ENCODE measurements around the gene CYP3A7. TPM values are rescaled to one million over a fixed set of nuclear protein-coding genes. Genes with fewer than 3 reads are reported as not detected.
A peak's percentile ranks its signal among the peaks of the same experiment; 100 is the strongest.
"Not testable (repeated sequence)": the region's sequence is repeated elsewhere in the genome, so short reads cannot be mapped to it uniquely, and the experiment has no call there.

The CYP3A7 gene
- total RNA-seq, 1 donor from 2014 or later, result 1.2 TPM

GRCh38 chr7:99742737-99743394 is 7.9 kb upstream of the CYP3A7 start:
- no peak for DNase-seq (ENCODE audit: low spot score)

- no peak for DNase-seq (ENCODE audit: low spot score)
Observed at GRCh38 chr7:99741441-99741795, 6.4 kb upstream of the CYP3A7 start.

GRCh38 chr7:99740573-99741440 is 5.8 kb upstream of the CYP3A7 start:
- peak; percentile 47 for DNase-seq (ENCODE audit: low spot score)

- DNase-seq (ENCODE audit: low spot score), result no peak
Observed at GRCh38 chr7:99739699-99740572, 4.9 kb upstream of the CYP3A7 start.

GRCh38 chr7:99737726-99738125 is 2.7 kb upstream of the CYP3A7 start:
- peak; percentile 62 for DNase-seq (ENCODE audit: low spot score)

GRCh38 chr7:99736667-99737066 is 1.7 kb upstream of the CYP3A7 start:
- DNase-seq (ENCODE audit: low spot score), result not testable (repeated sequence)

- no peak for DNase-seq (ENCODE audit: low spot score)
Observed at GRCh38 chr7:99733448-99733847, 1.5 kb downstream of the CYP3A7 start.

GRCh38 chr7:99733003-99733402 is 2.0 kb downstream of the CYP3A7 start:
- no peak for DNase-seq (ENCODE audit: low spot score)

- no peak for DNase-seq (ENCODE audit: low spot score)
Observed at GRCh38 chr7:99731638-99732374, 3.2 kb downstream of the CYP3A7 start.

- DNase-seq (ENCODE audit: low spot score), result no peak
Observed at GRCh38 chr7:99730992-99731391, 4.0 kb downstream of the CYP3A7 start.

- DNase-seq (ENCODE audit: low spot score), result peak; percentile 35
Observed at GRCh38 chr7:99730238-99730810, 4.7 kb downstream of the CYP3A7 start.

GRCh38 chr7:99729486-99730237 is 5.3 kb downstream of the CYP3A7 start:
- peak; percentile 72 for DNase-seq (ENCODE audit: low spot score)

- DNase-seq (ENCODE audit: low spot score), result peak; percentile 48
Observed at GRCh38 chr7:99728615-99729014, 6.4 kb downstream of the CYP3A7 start.

- DNase-seq (ENCODE audit: low spot score), result not testable (repeated sequence)
Observed at GRCh38 chr7:99723201-99723600, 11.8 kb downstream of the CYP3A7 start.

GRCh38 chr7:99720800-99721595 is 14.0 kb downstream of the CYP3A7 start:
- no peak for DNase-seq (ENCODE audit: low spot score)

GRCh38 chr7:99719996-99720769 is 14.8 kb downstream of the CYP3A7 start:
- no peak for DNase-seq (ENCODE audit: low spot score)

GRCh38 chr7:99713995-99714570 is 20.9 kb downstream of the CYP3A7 start:
- no peak for DNase-seq (ENCODE audit: low spot score)
